ENCODE results near the gene TH.

The TH gene

DNA sequence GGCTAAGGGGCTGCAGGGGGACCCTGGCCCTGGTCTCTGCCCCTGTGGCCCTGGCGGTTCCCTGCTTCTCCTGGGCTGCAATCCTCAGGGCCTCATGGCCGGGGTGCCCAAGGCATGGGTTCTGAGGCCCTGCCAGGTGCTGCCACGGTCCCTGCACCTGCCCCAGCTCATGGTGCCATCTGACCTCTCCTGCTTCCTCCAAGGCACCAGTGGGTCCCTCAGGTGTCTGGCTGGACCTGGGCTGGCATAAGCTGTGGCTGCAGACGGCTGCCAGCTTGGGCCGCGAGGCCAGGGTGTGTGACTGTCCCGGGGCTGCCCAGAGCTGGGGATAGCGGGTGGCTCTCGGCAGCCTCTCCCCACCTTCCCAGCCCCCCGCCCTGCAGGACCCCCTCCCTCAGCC is 12.6 kb downstream of the TH start:
- Histone ChIP-seq H3K9ac (ENCODE audit: low read length) (no peak overlapping the region), H3K4me3 (ENCODE audit: low read length) (no peak overlapping the region), H3K79me2 (ENCODE audit: control insufficient read depth, insufficient read depth, low read length) (no peaks in the 10 kb centered on the region), H3K4me1 (ENCODE audit: control insufficient read depth, low read depth, low read length) (no peaks in the 10 kb centered on the region), H2BK5ac (ENCODE audit: low read length) (no peak overlapping the region), H3K36me3 (ENCODE audit: control insufficient read depth, insufficient read depth, low read length) (no peaks in the 10 kb centered on the region), H4K8ac (ENCODE audit: low read depth, low read length) (no peak overlapping the region), H2AK5ac (ENCODE audit: low read length) (no peak overlapping the region), H3K27me3 (ENCODE audit: insufficient read depth, low read length, poor library complexity) (no peaks in the 10 kb centered on the region), H3K18ac (ENCODE audit: low read length) (no peak overlapping the region), H3K79me1 (ENCODE audit: low read length) (no peaks in the 10 kb centered on the region), H3K4me2 (ENCODE audit: low read length) (no peak overlapping the region), H3K27ac (ENCODE audit: low read depth, low read length) (no peak overlapping the region), H2BK120ac (ENCODE audit: low read depth, low read length) (no peak overlapping the region), H4K5ac (ENCODE audit: low read length) (no peak overlapping the region), H2BK15ac (replicated peaks; ENCODE audit: low read depth) (no peak overlapping the region), H3K4ac (ENCODE audit: low read depth, low read length) (no peak overlapping the region), H3K23ac (ENCODE audit: low read length) (no peak overlapping the region), H3K56ac (ENCODE audit: low read length) (no peak overlapping the region)
- DNase-seq: no peak
- WGBS (ENCODE audit: extremely low coverage, insufficient coverage, low lambda C conversion rate): no CpG with 5 or more reads among the region's 10 CpGs

DNA sequence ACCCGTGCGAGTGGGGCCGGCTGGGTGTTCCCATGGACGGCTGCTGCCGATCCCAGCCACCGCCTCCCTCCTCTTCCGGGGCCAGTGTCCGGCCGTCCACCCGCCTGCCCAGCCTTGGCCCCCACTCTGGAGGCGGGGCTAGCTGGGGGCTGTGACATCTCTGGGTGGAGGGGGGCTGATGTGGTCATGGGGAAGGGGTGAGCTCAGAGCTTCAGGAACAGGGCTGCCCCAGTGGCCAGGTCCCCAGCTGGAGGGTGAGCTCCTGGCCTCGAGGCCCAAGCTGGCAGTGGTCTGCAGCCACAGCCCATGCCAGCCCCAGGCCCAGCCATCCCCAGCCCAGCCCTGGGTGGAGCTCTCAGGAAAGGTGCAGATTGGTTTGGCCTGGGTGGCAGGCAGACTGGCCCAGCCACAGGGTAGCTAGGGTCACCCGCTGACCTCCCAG is 13.3 kb downstream of the TH start:
- no peak for DNase-seq
- WGBS (ENCODE audit: extremely low coverage, insufficient coverage, low lambda C conversion rate): no CpG with 5 or more reads among the region's 13 CpGs
- H3K23ac ChIP-seq (ENCODE audit: low read length): no peak overlapping the region
- H3K4ac ChIP-seq (ENCODE audit: low read depth, low read length): no peak overlapping the region
- H3K27ac ChIP-seq (ENCODE audit: low read depth, low read length): no peak overlapping the region
- no peaks in the 10 kb centered on the region for H3K36me3 ChIP-seq (ENCODE audit: control insufficient read depth, insufficient read depth, low read length)
- no peak overlapping the region for H3K18ac ChIP-seq (ENCODE audit: low read length)
- no peaks in the 10 kb centered on the region for H3K27me3 ChIP-seq (ENCODE audit: insufficient read depth, low read length, poor library complexity)
- no peak overlapping the region for H4K5ac ChIP-seq (ENCODE audit: low read length)
- no peak overlapping the region for H2BK5ac ChIP-seq (ENCODE audit: low read length)
- no peak overlapping the region for H3K4me3 ChIP-seq (ENCODE audit: low read length)
- no peak overlapping the region for H2AK5ac ChIP-seq (ENCODE audit: low read length)
- H3K4me1 ChIP-seq (ENCODE audit: control insufficient read depth, low read depth, low read length): no peaks in the 10 kb centered on the region
- H3K79me1 ChIP-seq (ENCODE audit: low read length): no peaks in the 10 kb centered on the region
- H4K8ac ChIP-seq (ENCODE audit: low read depth, low read length): no peak overlapping the region
- no peak overlapping the region for H2BK15ac ChIP-seq (replicated peaks; ENCODE audit: low read depth)
- no peak overlapping the region for H3K9ac ChIP-seq (ENCODE audit: low read length)
- no peak overlapping the region for H3K4me2 ChIP-seq (ENCODE audit: low read length)
- no peak overlapping the region for H3K56ac ChIP-seq (ENCODE audit: low read length)
- H2BK120ac ChIP-seq (ENCODE audit: low read depth, low read length): no peak overlapping the region
- no peaks in the 10 kb centered on the region for H3K79me2 ChIP-seq (ENCODE audit: control insufficient read depth, insufficient read depth, low read length)

DNA sequence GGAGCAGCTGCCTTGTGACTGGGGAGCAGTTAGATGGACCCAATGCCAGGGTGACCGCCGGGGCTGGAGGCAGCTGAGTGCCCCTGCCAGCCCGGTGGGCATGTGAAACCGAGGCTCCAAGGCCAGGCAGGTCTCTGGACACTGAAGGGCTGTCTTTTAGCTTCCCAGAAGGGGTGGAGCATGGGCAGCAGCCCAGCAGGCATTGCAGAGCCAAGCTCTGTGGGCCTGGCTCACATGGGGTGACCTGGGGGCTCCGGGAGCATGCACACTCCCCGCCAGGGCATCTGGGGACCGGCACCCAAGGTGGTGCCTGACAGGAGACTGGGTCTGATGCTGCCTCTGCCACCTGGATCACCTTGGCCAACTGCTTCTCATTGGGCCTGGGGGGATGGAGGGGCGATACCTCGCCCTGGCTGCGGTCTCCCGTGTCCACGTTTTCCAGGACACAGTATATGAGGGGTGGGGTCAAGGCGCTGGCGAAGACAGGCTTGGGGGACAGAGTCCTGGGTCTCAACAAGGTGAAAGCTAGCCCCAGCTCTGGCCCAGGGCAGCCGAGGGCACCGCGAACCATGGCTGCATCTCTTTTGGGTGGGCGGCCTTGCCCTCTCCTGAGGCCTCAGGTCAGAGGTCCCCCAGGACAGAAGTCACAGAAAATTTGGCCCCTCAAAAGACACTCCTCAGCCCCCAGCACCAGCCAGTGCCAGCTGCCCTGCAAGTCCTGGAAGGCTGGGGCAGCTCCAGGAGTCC is 14.1 kb downstream of the TH start:
- Histone ChIP-seq H3K4me3 (ENCODE audit: low read length) (no peak overlapping the region), H2BK15ac (replicated peaks; ENCODE audit: low read depth) (no peak overlapping the region), H3K36me3 (ENCODE audit: control insufficient read depth, insufficient read depth, low read length) (no peaks in the 10 kb centered on the region), H3K56ac (ENCODE audit: low read length) (no peak overlapping the region), H4K5ac (ENCODE audit: low read length) (no peak overlapping the region), H3K9ac (ENCODE audit: low read length) (no peak overlapping the region), H3K79me1 (ENCODE audit: low read length) (no peaks in the 10 kb centered on the region), H3K27me3 (ENCODE audit: insufficient read depth, low read length, poor library complexity) (no peaks in the 10 kb centered on the region), H3K4me2 (ENCODE audit: low read length) (no peak overlapping the region), H4K8ac (ENCODE audit: low read depth, low read length) (no peak overlapping the region), H2BK5ac (ENCODE audit: low read length) (no peak overlapping the region), H2AK5ac (ENCODE audit: low read length) (no peak overlapping the region), H3K4me1 (ENCODE audit: control insufficient read depth, low read depth, low read length) (no peaks in the 10 kb centered on the region), H2BK120ac (ENCODE audit: low read depth, low read length) (no peak overlapping the region), H3K18ac (ENCODE audit: low read length) (no peak overlapping the region), H3K27ac (ENCODE audit: low read depth, low read length) (no peak overlapping the region), H3K4ac (ENCODE audit: low read depth, low read length) (no peak overlapping the region), H3K23ac (ENCODE audit: low read length) (no peak overlapping the region), H3K79me2 (ENCODE audit: control insufficient read depth, insufficient read depth, low read length) (no peaks in the 10 kb centered on the region)
- WGBS (ENCODE audit: extremely low coverage, insufficient coverage, low lambda C conversion rate): no CpG with 5 or more reads among the region's 18 CpGs
- DNase-seq: no peak

DNA sequence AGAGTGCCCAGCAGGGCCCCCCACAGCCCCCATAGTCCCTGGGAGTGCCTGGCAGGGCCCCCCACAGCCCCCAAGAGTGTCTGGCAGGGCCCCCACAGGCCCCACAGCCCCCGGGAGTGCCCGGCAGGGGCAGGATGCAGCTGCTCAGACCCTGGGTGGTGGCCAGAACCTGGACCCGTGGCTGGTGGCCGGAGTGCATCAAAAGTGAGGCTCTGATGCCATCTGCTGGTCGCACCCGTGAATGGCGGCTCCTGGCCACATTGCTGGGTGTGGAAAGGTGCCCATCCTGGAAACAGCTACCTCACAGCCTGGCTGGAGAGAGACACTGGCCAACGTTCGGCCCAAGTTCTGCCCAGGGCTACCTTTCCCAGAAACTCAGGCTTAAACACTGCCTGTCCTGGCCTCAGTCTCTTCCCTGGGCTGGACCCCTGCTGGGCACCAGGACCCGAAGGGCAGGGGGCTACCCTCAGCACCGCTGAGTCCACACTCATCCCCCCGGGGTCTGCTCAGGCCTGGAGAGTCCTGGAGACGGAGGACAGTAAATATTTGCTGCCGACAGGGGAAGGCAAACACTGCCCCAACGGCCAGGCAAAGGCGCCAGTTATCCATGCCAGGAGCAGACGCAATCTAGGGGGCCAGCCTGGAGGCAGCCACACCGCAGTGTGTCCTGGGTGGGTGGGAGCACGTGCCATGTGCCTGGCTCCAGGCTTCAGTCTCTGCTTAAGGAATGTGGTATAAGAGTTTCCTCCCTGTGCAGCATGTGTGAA is 15.0 kb downstream of the TH start:
- peak; percentile 54 for DNase-seq
- H2BK120ac ChIP-seq (ENCODE audit: low read depth, low read length): no peak overlapping the region
- no peaks in the 10 kb centered on the region for H3K36me3 ChIP-seq (ENCODE audit: control insufficient read depth, insufficient read depth, low read length)

DNA sequence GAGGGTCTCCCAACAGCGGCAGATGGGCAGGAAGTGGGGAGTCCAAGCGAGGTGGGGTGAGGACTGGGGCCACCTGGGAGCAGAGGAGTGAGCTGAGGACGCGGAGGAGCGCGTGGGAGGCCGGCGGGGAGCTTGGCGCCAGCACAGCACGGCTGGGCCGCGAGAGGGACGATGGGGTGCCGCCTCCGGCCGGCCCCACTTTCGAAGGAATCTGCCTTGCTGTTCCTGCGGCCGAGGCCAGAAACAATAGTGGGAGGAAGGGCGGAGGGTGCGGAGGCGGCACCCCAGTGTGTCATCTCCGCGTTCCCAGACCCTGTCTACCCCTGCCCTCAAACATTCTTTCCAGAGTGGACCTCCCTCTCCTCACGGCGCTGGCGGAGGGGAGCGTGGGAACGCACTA is 16.1 kb downstream of the TH start:
- H3K18ac ChIP-seq (ENCODE audit: low read length): no peak overlapping the region
- H3K27me3 ChIP-seq (ENCODE audit: insufficient read depth, low read length, poor library complexity): no peaks in the 10 kb centered on the region
- H2AK5ac ChIP-seq (ENCODE audit: low read length): no peak overlapping the region
- no peak overlapping the region for H3K4me2 ChIP-seq (ENCODE audit: low read length)
- no peak overlapping the region for H4K5ac ChIP-seq (ENCODE audit: low read length)
- H3K79me2 ChIP-seq (ENCODE audit: control insufficient read depth, insufficient read depth, low read length): no peaks in the 10 kb centered on the region
- no peak overlapping the region for H3K4me3 ChIP-seq (ENCODE audit: low read length)
- no peak overlapping the region for H2BK120ac ChIP-seq (ENCODE audit: low read depth, low read length)
- H3K4me1 ChIP-seq (ENCODE audit: control insufficient read depth, low read depth, low read length): no peaks in the 10 kb centered on the region
- no peak overlapping the region for H3K56ac ChIP-seq (ENCODE audit: low read length)
- no peak overlapping the region for H2BK5ac ChIP-seq (ENCODE audit: low read length)
- no peaks in the 10 kb centered on the region for H3K79me1 ChIP-seq (ENCODE audit: low read length)
- H3K4ac ChIP-seq (ENCODE audit: low read depth, low read length): no peak overlapping the region
- no peak for DNase-seq
- no peak overlapping the region for H3K9ac ChIP-seq (ENCODE audit: low read length)
- H3K36me3 ChIP-seq (ENCODE audit: control insufficient read depth, insufficient read depth, low read length): no peaks in the 10 kb centered on the region
- H4K8ac ChIP-seq (ENCODE audit: low read depth, low read length): no peak overlapping the region
- no CpG with 5 or more reads among the region's 29 CpGs for WGBS (ENCODE audit: extremely low coverage, insufficient coverage, low lambda C conversion rate)
- no peak overlapping the region for H2BK15ac ChIP-seq (replicated peaks; ENCODE audit: low read depth)
- no peak overlapping the region for H3K23ac ChIP-seq (ENCODE audit: low read length)
- no peak overlapping the region for H3K27ac ChIP-seq (ENCODE audit: low read depth, low read length)

More for the DNA sequence above, 15.0 kb downstream of the TH start:
- Histone ChIP-seq H3K27ac (ENCODE audit: low read depth, low read length) (no peak overlapping the region), H3K4me2 (ENCODE audit: low read length) (no peak overlapping the region), H4K5ac (ENCODE audit: low read length) (no peak overlapping the region), H3K79me2 (ENCODE audit: control insufficient read depth, insufficient read depth, low read length) (no peaks in the 10 kb centered on the region), H3K79me1 (ENCODE audit: low read length) (no peaks in the 10 kb centered on the region), H3K56ac (ENCODE audit: low read length) (no peak overlapping the region), H3K9ac (ENCODE audit: low read length) (no peak overlapping the region), H3K18ac (ENCODE audit: low read length) (no peak overlapping the region), H2AK5ac (ENCODE audit: low read length) (no peak overlapping the region), H4K8ac (ENCODE audit: low read depth, low read length) (no peak overlapping the region), H3K27me3 (ENCODE audit: insufficient read depth, low read length, poor library complexity) (no peaks in the 10 kb centered on the region), H3K4ac (ENCODE audit: low read depth, low read length) (no peak overlapping the region), H2BK5ac (ENCODE audit: low read length) (no peak overlapping the region), H3K23ac (ENCODE audit: low read length) (no peak overlapping the region), H2BK15ac (replicated peaks; ENCODE audit: low read depth) (no peak overlapping the region), H3K4me1 (ENCODE audit: control insufficient read depth, low read depth, low read length) (no peaks in the 10 kb centered on the region), H3K4me3 (ENCODE audit: low read length) (no peak overlapping the region)
- no CpG with 5 or more reads among the region's 19 CpGs for whole genome bisulfite sequencing (ENCODE audit: extremely low coverage, insufficient coverage, low lambda C conversion rate)
